ENCODE measurements around the gene KCNH6. TPM values are rescaled to one million over a fixed set of nuclear protein-coding genes. Genes with fewer than 3 reads are reported as not detected.

The KCNH6 gene
- polyA plus RNA-seq, 3 donors = not detected

GRCh38 chr17:63491413-63491812 is 31.7 kb upstream of the KCNH6 start:
- 85% methylated on average over 6 of the region's 8 CpGs for WGBS (ENCODE audit: insufficient coverage)

GRCh38 chr17:63491977-63492618 is 31.1 kb upstream of the KCNH6 start:
- Histone ChIP-seq H3K36me3 (replicated peaks in 1 of 2; ENCODE audit: control insufficient read depth in 1 of 2, insufficient read depth in 2 of 2, low read length in 2 of 2) (no peaks in the 10 kb centered on the region), H3K27ac (ENCODE audit: low read depth in 1 of 2, low read length in 2 of 2) (no peak overlapping the region), H3K9ac (ENCODE audit: insufficient read depth, low read length, poor library complexity, severe bottlenecking) (no peak overlapping the region), H2AFZ (ENCODE audit: insufficient read depth, low read depth, low read length, poor library complexity, severe bottlenecking) (no peak overlapping the region), H3K4me1 (ENCODE audit: control insufficient read depth in 1 of 2, insufficient read depth in 2 of 2, low read length in 2 of 2) (no peaks in the 10 kb centered on the region), H3K9me3 (replicated peaks in 1 of 2; ENCODE audit: control insufficient read depth in 1 of 2, insufficient read depth in 1 of 2, low read length in 2 of 2) (no peaks in the 10 kb centered on the region), H3K4me3 (replicated peaks in 1 of 3; ENCODE audit: low read depth in 2 of 3, low read length in 3 of 3) (no peak overlapping the region), H3K79me2 (ENCODE audit: insufficient read depth, low read length) (no peaks in the 10 kb centered on the region), H3K4me2 (replicated peaks; ENCODE audit: extremely low read depth, low read length, poor library complexity, severe bottlenecking) (no peak overlapping the region), H4K20me1 (ENCODE audit: insufficient read depth, low read length) (no peaks in the 10 kb centered on the region), H3K27me3 (ENCODE audit: control insufficient read depth in 2 of 2, insufficient read depth in 2 of 2, low read length in 2 of 2) (no peaks in the 10 kb centered on the region)
- no peaks in the 10 kb centered on the region for H3K9me3 Mint-ChIP-seq
- TF ChIP-seq CTCF (IDR thresholded peaks at IDR 0.05) = no peak
- H3K4me3 Mint-ChIP-seq = no peak overlapping the region
- H3K27ac Mint-ChIP-seq = no peak overlapping the region
- DNase-seq = no peak
- H3K36me3 Mint-ChIP-seq = no peaks in the 10 kb centered on the region
- H3K27me3 Mint-ChIP-seq (ENCODE audit: low read depth in 3 of 3) = peaks cover 0 to 14% (median 10%) of the 10 kb centered on the region in 3 donors
- WGBS (ENCODE audit: insufficient coverage) = 99% methylated on average over 10 of the region's 10 CpGs
- intact Hi-C loops (cut with micrococcal nuclease) = no loop called here
- no peaks in the 10 kb centered on the region for H3K4me1 Mint-ChIP-seq

More at GRCh38 chr17:63491413-63491812, 31.7 kb upstream of the KCNH6 start:
- Histone ChIP-seq H3K4me3 (replicated peaks in 1 of 3; ENCODE audit: low read depth in 2 of 3, low read length in 3 of 3) (no peak overlapping the region), H2AFZ (ENCODE audit: insufficient read depth, low read depth, low read length, poor library complexity, severe bottlenecking) (no peak overlapping the region), H3K27ac (ENCODE audit: low read depth in 1 of 2, low read length in 2 of 2) (no peak overlapping the region), H3K27me3 (ENCODE audit: control insufficient read depth in 2 of 2, insufficient read depth in 2 of 2, low read length in 2 of 2) (no peaks in the 10 kb centered on the region), H3K9ac (ENCODE audit: insufficient read depth, low read length, poor library complexity, severe bottlenecking) (no peak overlapping the region), H3K9me3 (replicated peaks in 1 of 2; ENCODE audit: control insufficient read depth in 1 of 2, insufficient read depth in 1 of 2, low read length in 2 of 2) (no peaks in the 10 kb centered on the region), H3K4me1 (ENCODE audit: control insufficient read depth in 1 of 2, insufficient read depth in 2 of 2, low read length in 2 of 2) (no peaks in the 10 kb centered on the region), H3K36me3 (replicated peaks in 1 of 2; ENCODE audit: control insufficient read depth in 1 of 2, insufficient read depth in 2 of 2, low read length in 2 of 2) (no peaks in the 10 kb centered on the region), H4K20me1 (ENCODE audit: insufficient read depth, low read length) (no peaks in the 10 kb centered on the region), H3K79me2 (ENCODE audit: insufficient read depth, low read length) (no peaks in the 10 kb centered on the region), H3K4me2 (replicated peaks; ENCODE audit: extremely low read depth, low read length, poor library complexity, severe bottlenecking) (no peak overlapping the region)
- intact Hi-C loops (cut with micrococcal nuclease) = no loop called here
- Mint-ChIP-seq H3K27me3 (ENCODE audit: low read depth in 3 of 3) (peaks cover 0 to 14% (median 12%) of the 10 kb centered on the region in 3 donors), H3K36me3 (no peaks in the 10 kb centered on the region), H3K9me3 (no peaks in the 10 kb centered on the region), H3K4me3 (no peak overlapping the region), H3K4me1 (no peaks in the 10 kb centered on the region), H3K27ac (no peak overlapping the region)
- no peak for TF ChIP-seq CTCF (IDR thresholded peaks at IDR 0.05)
- DNase-seq = no peak

Measured in CD14-positive monocyte (primary cell).